ENCODE data around the gene MVD.
"Not testable (repeated sequence)": the region's sequence is repeated elsewhere in the genome, so short reads cannot be mapped to it uniquely, and the experiment has no call there.

The MVD gene

GRCh38 chr16:88622866-88623265, 40.0 kb downstream of the MVD start:
- DNase-seq, result no peak

GRCh38 chr16:88622125-88622524, 40.8 kb downstream of the MVD start:
- no peak for DNase-seq

DNA sequence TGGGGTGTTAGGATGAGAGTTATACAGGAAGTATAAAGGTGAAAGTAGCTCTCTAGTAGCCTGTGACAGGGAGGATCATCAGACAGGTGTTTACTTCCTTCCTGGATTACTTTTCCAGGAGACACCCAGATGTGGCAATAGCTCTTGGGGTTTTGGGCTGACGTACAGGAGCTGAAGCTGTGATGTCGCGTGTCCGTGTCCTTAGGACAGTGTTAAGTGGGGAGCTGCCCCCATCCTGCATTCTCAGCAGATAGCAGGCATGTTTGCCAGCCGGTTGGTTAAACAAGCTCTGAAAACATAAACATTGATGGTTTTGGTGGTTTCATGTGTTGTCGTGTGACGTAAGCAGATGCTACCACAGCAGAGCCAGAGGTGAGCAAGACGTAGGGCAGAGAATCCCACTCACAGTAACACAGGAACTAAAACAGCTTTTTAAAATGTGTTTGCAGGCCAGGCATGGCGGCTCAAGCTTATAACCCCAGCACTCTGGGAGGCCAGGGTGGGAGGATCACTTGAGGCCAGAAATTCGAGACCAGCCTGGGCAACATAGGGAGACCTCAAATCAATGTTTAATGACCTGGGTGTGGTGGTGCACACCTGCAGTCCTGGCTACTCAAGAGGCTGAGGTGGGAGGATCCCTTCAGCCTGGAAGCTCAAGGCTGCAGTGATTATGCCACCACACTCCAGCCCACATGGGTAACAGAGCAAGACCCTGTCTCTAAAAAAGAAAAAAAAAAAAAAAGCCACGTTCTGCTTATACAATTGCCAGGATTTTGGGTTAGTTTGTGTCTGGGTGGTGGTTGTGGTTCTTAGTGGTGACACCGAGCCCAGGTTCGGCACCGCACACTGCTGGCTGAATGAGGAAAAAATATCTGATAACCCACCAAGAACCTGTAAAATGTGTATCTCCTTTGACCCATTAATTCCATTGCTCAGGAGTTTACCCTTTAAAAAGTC, 42.8 kb downstream of the MVD start:
- no peak for DNase-seq

DNA sequence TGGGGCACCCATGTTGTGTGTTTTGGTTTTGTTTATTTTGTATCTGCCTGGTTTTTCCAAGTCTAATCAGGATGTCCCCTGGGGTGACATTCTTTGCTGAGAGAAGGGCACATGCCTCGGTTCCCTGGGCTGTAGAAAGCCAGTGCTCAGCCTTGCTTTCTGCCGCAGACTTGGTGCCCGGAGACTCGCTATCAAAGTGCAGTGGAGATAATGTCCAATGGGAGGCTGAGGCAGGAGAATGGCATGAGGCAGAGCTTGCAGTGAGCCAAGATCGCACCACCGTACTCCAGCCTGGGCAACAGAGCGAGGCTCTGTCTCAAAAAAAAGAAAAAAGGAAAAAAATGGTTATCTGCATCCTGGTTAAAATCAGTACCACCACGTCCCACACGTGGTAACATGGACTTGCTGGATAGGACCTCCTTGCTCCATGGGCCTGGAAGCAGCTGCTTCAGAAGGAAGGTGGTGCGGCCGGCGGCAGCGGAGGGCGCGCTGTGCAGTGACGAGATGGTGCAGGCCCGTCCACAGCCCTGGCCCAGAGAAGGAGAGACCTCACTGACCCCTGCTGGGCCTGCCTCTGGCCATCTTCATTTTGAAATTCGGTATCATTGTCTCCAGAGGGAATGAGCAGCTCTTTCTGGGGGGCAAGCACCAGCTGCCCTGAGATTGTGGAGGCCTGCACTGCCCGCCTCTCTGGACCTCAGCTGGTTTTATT, 43.8 kb downstream of the MVD start:
- DNase-seq, result no peak

GRCh38 chr16:88618182-88618955, 44.5 kb downstream of the MVD start:
- no peak for DNase-seq

DNA sequence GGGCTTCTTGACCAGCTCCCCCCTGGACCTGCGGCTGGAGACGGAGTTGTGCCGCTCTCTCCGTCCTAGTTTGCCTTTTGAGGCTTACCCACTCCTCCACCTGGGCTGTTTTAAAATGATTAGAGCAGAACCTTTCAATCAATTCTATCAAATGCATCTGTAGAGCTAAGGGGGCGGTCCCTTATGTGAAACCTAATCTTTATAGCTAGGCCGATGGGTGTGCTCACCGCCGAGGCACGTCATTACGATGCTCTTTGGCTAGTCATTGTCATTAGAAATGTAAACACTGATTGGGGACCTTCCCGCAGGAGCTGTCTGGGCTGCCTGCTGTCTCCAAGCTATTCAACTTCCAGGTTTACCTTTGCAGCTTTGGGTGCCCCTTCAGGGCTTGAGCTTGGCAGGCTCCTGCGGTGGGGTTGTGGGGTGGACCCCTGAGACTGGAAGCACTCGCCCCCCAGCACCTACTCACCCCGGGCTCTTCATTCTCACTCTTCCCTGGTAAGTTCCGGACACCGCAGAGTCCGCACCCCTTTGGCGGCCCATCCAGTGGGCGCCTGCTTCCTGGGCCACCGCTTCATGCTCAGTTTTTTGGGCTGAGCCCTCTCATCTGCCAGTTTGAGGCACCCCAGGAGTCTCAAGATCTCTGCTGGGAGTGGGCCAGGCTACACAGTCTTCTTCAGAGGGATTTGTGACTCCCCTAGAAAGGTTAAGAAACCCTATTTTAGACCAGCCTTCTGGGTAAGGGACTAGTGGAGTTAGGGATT, 45.4 kb downstream of the MVD start:
- peak; percentile 16 for DNase-seq

DNA sequence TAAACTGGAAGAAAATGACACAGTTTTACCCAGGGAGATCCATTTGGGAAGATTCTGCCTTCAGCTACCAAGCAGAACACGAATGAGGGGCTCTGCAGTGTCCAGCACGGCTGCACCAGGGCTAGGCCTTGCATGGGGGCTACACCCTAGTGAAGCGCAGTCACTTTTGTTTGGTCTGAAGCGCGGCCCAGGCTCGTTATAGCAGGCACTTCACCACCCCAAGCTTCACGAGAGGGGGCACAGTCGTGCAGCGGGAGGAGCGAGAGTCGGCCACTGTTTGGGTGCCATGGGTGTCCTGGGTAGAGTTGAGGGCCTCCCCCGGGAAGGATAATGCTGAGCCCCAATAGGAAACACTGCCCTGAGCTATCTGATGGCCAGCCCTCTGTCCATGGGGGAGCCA, 46.2 kb downstream of the MVD start:
- peak; percentile 8 for DNase-seq

GRCh38 chr16:88616320-88616719, 46.6 kb downstream of the MVD start:
- peak; percentile 18 for DNase-seq

DNA sequence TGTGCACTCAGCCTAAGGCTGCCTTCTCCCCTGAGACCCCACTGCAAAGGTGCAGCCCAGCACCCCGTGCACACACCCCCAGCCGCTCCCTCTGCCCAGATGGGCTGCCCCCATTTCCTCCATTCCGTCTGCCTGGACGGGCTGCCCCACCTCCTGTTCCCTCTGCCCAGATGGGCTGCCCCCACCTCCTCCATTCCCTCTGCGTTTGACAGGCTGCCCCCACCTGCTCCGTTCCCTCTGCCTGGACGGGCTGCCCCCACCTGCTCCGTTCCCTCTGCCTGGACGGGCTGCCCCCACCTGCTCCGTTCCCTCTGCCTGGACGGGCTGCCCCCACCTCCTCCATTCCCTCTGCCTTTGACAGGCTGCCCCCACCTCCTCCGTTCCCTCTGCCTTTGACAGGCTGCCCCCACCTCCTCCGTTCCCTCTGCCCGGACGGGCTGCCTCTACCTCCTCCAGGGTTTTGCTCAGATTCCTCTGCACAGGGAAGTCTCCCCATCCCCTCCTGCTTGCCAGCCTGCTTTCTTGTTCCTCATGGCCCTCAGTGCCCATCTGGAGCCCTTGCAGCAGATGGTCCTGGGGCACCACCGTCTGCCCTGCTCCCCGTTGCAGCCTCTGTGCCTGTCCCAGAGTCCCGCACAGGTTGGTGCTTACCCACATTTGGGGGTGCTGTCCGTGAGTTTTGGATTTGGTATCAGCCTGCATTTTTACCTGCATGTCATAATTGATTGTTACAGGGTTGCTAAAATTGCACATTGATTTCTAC, 47.9 kb downstream of the MVD start:
- DNase-seq, result no peak

DNA sequence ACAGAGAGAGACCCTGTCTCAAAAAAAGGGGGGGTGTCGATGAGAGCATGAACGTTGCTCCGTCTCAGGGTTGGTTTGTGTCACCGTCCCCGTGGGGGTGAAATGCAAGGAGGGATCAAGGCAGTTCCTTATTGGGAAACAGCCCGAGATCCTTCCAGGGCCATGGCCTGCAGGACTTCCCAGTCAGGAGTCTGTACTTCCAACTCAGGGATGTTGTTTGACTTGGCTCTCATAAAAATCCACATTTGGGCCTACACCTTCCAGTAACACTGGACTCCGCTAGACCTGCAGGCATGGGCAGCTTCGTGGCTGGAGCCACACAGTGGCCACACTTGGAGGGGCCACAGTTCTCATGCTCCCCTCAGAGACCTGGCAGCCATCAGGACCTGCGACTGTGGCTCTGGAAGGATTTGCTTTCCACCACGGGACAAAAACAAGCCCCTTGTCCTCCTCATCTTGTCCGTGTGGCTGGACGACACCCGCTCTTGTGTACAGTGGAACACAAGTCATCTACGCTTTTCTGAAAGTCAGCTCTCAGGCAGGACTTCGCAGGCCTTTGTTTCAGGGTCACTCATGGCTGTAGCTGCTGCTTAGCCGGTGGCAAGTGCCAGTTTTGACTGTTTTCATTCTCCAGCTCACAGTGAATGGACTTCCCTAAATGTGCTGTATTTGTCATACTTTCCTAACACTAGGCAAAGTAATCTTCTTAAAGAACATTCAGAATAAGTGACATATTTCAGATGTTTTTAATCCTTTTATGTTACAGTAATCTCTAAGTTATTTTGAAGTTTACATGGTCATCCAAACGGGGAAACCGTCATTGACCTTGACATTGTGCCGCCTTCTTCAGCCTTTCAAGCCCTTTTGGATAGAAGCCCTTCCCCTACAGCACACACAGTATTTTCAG, 48.7 kb downstream of the MVD start:
- no peak for DNase-seq

- no peak for DNase-seq
These were observed 49.6 kb downstream of the MVD start for GRCh38 chr16:88613293-88613692.

GRCh38 chr16:88610909-88611812, 51.7 kb downstream of the MVD start:
- DNase-seq, result no peak

- no peak for DNase-seq
These were observed 52.8 kb downstream of the MVD start for GRCh38 chr16:88610080-88610479.

DNA sequence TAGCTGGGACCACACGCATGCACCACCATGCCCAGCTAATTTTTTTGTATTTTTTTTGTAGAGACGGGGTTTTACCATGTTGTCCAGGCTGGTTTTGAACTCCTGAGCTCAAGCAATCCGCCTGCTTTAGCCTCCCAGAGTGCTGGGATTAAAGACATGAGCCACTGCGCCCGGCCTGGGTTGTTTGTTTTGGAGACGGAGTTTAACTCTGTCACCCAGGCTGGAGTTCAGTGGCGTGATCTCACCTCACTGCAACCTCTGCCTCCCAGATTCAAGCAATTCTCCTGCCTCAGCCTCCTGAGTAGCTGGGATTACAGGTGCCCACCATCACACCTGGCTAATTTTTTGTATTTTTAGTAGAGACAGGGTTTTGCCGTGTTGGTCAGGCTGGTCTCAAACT, 53.5 kb downstream of the MVD start:
- not testable (repeated sequence) for DNase-seq

- DNase-seq, result no peak
These were observed 54.8 kb downstream of the MVD start for GRCh38 chr16:88608076-88608475.

- DNase-seq, result no peak
These were observed 56.6 kb downstream of the MVD start for GRCh38 chr16:88606148-88606757.

GRCh38 chr16:88605186-88606147, 57.4 kb downstream of the MVD start:
- DNase-seq, result no peak

- peak; percentile 86 for DNase-seq
These were observed 60.8 kb downstream of the MVD start for GRCh38 chr16:88602091-88602490.
